HL-60/S4 (cell line): ENCODE data around the gene ARHGEF19.

Source experiments
- in situ Hi-C: fragments of 300-500 bp; cut with MboI; formaldehyde crosslinking; loops from 2 replicates; pipeline ENCODE4 v1.14.3; 2022; ENCODE audit warnings: low sequenced_read_pairs

Gene ARHGEF19

DNA sequence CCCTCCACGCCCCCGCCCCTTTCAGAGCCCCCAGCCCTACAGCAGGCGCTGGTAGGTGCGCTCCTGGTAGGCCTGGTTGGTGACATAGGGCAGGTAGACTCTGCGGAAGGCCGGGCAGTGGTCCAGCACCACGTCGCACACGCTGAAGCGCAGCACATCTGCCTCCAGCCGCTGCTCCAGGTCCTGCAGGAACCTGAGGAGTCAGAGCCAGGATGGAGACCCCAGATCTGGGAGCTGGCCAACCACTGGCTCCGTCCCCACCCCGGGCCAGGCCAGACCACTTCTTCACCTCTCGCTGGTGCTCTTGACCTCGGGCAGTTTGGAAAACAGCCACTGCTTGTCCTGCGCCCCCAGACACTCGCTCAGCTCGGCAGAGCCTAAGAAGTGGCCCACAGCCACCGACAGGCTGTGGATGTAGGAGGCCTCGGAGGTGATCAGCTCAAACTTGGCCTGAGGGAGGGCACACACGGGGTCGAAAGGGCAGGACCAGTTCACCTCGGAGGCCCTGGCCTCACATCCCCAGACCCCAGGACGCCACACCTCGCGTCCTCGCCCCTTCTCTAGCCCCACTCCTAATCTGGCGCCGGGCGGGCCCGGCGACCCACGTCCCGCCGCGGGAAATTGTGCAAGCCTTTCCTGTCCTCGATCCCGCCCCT, 6.4 kb downstream of the ARHGEF19 start:
- in situ Hi-C loops = no loop called here

DNA sequence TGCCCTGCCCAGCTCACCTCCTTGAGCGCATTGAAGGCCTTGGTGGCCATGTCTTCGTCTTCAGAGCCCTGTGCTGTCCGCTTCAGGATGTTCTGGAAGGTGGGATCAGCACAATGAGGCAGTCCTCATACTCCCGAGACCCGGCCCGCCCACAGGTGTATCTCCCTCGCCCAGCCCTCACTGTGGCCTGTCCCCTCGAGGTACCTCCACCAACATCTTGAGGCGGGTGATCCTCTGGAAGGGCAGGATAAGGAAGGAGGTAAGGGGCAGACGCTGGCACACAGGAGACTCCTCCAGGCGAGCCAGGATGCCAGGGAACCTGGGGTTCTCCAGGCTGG, 7.1 kb downstream of the ARHGEF19 start:
- in situ Hi-C loops = no loop called here

DNA sequence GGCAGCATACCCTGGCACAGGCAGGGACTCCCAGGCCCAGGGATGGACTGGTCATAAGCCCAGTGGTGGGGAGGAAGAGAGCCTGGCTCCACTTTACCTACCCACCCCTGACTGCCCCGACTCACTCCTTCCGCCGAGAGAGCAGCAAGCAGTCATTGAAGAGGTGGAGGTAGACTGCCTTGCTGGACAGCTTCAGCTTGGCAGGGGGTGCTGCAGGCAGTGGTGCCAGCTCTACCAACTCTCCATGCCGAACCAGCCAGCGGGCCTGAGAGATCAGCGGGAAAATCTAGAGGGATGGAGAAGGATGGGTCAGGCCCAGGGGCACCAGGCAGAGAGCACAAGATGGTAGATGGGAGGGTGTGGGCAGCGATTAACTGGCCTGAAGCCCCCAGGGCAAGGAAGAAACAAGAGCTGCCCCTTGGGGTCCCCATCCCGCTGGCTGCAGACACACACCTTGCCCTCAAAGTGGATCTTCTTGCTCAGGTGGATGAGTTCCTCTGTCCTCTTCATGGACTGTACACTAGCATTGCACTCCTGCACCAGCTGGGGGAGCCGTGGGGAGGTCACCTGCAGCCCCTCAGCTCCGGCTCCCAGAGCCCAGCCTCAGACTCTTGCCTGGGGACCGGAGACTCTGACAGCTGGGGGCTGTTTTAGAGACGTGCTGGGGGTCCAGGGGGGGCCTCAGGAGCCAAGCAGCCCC, 7.7 kb downstream of the ARHGEF19 start:
- in situ Hi-C loops = no loop called here

DNA sequence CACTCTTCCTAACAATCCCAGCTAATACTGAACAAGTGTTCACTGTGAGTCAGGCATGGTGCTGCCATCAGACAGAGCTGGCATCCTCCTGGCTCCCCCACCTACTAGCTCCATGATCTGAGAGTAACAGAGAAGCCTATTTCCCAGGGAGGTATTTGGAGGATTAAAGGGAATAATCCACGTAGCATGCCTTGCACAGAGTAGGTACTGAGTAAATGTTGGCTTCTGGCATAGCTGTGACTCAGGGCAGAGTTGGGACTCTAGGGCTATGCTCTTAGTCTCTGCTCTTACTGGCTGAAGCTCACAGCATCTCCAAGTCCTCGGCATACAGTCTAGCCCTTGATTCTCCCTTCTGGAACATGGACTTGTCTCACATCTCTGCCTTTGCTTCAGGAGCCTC, 8.2 kb downstream of the ARHGEF19 start:
- in situ Hi-C loops = no loop called here

DNA sequence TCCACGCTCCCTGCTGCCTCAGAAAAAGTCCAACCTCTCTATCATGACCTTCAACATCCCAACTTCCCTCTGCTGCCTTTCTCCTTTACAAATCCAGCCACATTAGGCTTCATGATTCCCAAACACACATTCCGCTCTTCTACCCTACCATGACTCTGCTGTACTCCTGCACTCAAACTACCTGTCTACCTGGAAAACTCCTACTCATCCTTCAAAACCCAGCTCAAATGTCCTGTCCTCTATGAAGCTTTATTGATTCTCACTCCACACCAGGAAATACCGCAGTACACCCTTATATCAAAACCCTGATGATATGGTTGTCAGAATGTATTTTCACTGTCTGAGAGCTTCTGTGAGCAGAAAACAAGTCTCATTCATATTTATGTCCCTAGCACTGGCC, 8.9 kb downstream of the ARHGEF19 start:
- in situ Hi-C loops = no loop called here

DNA sequence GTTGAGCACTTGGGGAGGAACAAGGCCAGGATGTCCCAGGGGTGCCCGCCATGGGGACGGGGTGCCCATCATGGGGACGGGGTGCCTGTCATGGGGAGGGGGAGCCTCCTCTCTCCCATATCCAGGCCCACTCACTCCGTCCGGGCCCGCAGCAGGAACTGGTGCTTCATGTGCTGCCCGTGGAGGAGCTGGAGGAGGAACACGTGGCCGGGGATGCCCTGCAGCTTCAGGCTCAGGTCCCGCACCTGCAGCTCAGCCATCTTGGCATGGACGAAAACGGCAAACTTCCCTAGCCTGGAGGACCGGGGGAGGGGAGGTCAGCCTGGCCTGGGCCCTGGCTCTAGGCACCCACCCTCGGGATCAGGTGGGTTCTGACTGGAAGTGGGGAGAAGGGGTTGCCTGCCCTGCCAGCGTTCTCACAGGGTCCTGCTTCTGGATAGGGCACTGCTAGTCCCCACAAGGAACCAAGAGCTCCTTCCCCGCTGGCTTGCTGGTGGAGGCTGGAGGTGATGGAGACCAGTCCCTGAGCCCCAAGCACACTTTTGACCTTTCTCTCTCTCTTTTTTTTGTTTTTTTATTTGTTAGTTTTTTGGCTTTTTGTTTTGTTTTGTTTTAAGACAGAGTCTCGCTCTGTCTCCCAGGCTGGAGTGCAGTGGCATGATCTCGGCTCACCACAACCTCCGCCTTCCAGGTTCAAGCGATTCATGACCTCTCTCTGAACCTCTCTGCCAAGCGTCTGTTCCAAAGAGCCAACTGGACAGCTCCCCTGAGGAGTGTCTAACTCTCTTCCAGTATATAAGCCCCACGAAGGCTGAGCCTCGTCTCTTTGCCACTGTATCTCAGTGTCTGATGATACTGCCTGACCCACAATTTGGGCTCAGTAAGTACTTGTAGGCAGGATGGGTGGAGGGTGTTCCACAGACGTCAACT, 9.9 kb downstream of the ARHGEF19 start:
- in situ Hi-C loops = no loop called here

DNA sequence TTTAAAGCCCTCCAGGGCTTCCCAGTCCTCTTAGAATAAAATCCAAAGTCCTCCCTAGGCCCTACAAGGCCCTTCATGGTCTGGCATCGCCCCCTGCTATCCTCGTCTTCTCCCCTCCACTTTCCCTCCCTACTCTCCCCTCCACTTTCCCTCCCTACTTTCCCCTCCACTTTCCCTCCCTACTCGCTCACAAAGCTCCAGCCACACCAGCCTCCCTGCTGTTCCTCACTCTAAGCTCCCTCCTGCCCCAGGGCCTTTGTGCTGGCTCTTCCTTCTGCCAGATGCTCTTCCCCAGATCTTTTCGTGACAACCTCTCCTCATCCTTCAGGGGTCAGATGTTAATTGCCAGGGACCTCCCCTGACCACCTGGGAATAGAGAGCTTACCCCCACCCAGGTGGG, 12.8 kb downstream of the ARHGEF19 start:
- in situ Hi-C loops = loop anchor here (25.0 kb wide), 1 partner anchor 387 kb away; the partner anchor contains the start of gene UQCRHL

DNA sequence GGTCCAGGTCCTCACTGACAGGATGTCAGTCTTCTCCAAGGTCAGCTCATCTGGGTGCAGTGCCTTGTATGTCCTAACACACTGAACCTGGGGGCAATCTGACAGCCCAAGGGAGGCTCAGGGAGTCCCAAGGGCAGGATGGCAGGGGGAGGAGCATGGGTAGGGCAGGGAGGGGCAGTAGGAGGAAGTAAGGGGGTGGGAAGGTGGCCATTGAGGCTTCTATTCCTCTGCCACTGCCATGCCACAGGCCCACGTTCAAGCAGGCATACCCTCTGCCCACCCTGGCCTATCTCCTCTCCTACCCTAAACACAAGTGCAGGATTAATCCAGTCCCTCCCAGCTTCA, 13.3 kb downstream of the ARHGEF19 start:
- in situ Hi-C loops = loop anchor here (25.0 kb wide), 1 partner anchor 387 kb away; the partner anchor contains the start of gene UQCRHL

DNA sequence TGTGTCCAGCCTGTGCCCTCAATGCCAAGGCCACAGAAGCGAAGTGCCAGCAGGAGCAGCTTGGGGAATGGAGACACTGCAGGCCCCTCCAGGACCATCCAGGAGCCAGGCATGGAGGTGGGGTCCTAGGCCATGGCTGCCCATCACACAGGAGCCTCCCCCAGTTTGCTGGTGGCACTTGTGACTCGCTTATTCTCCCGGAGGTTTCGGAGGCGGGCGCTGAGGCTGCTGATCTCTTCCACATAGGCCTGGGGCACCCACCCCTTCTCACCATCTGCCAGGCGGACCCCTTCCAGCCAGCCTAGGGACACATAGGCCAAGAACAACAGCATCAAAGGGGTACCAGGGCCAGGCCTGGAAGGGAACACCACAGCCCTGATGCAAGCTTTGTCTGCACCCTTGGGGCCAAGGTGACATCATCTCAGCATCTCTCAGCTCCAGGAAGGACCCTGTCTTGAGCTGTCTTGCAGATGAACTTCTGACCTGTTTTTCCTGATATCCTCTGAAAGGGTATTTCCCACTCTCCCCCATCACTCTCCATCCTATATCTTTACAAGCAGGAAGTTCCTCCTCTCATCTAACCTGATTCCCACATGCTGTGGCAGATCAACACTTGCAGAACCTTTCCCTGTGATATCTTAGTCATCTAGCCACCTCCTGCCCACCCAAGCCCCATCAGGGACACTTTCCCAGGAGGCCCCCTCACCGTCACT, 13.9 kb downstream of the ARHGEF19 start:
- in situ Hi-C loops = loop anchor here (25.0 kb wide), 1 partner anchor 386 kb away; the partner anchor contains the start of gene UQCRHL

DNA sequence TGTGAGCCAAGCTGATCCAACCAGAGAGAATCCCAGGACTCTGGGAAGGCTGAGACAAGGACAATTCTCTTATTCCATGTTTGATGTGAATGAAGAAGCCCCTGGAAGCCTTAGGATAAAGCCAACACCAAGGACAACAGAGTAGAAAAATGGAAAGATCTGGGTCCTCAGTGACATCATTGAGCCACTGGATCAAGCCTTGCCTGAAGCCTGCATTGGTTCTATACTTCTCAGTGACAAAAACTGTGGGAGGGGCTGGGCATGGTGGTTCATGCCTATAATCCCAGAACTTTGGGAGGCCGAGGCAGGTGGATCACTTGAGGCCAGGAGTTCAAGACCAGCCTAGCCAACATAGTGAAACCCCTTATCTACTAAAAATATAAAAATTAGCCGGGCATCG, 15.6 kb downstream of the ARHGEF19 start:
- in situ Hi-C loops = loop anchor here (25.0 kb wide), 1 partner anchor 385 kb away; the partner anchor contains the start of gene UQCRHL

DNA sequence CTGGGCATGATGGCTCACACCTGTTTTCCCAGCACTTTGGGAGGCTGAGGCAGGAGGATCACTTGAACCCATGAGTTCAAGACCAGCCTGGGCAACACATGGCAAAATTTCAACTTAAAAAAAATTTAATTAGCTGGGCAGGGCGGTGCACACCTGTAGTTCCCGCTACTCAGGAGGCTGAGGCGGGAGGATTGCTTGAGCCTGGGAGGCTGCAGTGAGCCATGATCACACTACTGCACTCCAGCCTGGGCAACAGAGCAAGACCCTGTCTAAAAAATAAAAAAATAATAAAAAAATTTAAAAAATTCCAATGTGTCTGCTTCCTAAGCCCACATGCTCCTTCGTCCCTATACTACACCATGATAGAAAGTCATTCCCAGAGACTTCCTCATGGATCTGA, 16.3 kb downstream of the ARHGEF19 start:
- in situ Hi-C loops = loop anchor here (25.0 kb wide), 1 partner anchor 384 kb away; the partner anchor contains the start of gene UQCRHL

DNA sequence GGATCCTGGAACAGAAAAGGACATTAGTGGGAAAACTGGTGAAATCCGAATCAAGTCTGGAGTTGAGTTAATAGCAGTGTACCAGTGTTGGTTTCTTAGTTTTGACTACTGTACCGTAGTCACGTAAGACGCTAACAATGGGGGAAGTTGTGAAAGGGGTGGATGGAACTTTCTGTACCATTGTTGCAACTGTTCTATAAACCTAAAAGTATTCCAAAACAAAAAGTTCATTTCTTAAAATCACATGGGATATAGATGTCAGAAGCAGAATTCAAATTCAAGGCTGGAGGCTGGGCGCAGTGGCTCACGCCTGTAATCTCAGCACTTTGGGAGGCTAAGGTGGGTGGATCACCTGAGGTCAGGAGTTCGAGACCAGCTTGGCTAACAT, 16.9 kb downstream of the ARHGEF19 start:
- in situ Hi-C loops = loop anchor here (25.0 kb wide), 1 partner anchor 383 kb away; the partner anchor contains the start of gene UQCRHL

DNA sequence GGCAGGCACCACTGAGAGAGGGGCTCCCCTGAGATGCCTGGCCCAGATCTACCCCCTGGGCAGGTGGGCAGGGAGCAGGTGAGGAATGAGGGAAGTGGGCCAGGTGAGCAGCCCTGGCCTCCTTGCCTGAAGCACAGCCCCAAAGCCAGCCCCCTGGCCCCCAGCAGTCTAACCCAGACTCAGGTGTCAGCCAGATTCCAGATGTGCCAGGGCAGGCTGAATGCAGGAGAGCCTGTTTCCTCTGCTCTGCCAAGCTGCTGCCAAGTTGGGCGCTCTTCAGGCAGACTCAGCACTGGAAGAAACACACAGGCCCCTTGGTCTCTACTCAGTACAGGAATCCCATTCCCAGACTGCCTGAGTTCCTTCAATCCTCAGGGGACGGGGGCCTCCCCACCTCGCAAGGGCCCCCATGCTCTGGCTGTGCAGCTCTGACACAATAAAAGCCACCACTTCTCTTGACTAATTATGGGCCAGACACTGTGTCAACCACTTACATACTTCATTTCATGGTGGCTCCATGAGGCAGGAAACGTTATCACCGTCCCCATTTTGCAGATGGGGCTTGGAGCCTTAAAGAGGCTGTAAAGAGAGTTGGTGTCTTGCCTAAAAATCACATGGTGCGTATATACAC, 20.4 kb downstream of the ARHGEF19 start:
- in situ Hi-C loops = loop anchor here (25.0 kb wide), 1 partner anchor 380 kb away; the partner anchor contains the start of gene UQCRHL

DNA sequence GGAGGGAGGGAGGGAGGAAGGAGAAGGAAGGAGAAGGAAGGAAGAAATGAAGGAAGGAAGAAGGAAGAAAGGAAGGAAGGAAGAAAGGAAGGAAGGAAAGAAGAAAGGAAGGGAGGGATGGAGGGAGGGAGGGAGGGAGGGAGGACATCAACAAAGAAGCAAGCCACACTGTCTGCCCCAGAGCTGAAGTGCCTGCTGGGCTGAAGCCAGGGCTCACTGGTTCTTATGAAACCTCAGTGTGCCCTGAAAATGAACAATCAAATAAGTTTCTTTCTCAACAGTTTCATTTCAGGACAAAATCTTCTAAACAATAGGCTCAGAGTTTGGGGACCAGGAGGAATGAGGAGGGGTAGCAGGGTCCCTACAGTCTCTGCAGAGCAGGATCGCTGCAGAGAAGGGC, 21.1 kb downstream of the ARHGEF19 start:
- in situ Hi-C loops = loop anchor here (25.0 kb wide), 1 partner anchor 379 kb away; the partner anchor contains the start of gene UQCRHL

DNA sequence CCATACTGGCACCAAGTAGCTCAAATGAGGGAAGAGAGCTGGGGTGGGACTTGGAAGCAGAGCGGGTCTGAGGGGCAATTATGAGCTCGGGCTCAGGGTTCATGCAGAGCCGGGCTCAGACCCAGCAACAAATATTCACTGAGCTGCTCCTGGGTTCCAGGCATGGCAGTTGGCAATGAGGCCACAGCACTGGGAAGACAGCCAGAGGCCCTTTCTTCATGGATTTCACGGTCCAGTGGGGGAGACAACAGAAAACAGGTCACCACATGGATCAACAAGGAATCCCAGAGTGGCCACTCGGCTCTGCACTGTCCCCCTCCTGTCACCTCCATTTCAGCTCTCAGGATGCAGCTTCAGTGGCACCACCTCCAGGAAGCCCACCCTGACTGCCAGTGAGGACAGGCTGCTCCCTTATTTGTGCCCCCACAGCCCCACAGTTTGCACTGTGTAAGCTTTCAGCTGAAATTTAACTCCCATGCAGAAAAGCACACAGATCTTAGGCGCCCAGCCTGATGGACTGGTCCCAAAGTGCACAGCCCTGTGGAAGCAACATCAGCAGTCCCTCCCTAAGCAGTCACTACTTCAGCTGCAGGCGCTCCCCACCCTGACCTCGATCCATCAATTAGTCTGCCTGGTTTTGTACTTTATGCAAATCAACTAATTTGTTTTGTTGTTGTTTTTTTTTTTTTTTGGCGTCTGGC, 22.4 kb downstream of the ARHGEF19 start:
- in situ Hi-C loops = loop anchor here (5.0 to 25.0 kb wide), 2 partner anchors 108 to 378 kb away; partner anchors contain the start of gene UQCRHL

DNA sequence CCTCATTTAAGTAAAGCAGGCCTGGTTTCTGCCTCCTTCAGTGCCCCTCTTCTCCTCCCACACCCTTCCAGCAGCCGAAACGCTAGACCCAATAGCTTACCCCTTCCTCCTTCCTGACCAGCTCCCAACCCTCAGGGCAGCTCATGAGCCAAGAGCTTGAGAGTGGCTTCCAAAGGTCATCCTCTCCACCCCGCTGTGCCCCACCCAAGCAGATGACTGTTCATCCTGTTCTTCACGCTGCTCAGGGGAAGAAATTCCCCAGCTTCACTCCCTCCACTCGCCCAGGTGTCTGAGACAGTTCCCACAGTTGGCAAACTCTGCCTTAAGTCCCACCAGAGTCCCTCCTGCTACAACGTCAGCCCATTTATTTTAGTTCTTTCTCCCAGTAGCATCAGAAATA, 23.4 kb downstream of the ARHGEF19 start:
- in situ Hi-C loops = loop anchor here (5.0 to 25.0 kb wide), 2 partner anchors 107 to 377 kb away; partner anchors contain the start of gene UQCRHL

DNA sequence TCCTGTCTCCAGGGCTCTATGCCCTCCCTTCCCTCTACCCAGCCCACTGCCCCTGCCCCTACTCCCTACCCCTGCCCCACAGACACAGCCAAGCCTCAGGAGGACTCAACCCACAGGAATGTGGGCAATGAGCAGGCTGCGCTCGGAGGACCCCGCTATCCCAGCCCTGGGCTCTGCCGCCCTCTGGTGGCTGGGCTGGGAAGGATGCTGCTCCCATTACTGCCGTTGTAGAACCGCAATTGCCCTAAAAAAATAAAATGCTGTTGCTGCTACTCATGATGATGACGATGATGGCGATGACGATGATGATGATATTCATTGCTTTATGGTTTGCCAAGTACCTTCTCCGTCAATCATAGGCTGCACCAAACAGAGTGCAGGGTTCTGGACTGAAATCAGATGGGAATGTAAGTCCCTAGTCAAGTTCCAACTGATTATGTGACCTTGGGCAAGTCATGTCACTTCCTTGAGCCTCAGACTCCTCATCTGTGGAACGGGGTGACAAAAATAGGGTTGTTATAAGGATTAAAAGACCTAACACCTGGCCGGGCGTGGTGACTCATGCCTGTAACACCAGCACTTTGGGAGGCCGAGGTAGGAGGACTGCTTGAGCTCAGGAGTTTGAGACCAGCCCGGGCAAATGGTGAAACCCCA, 24.6 kb downstream of the ARHGEF19 start:
- in situ Hi-C loops = loop anchor here (5.0 to 25.0 kb wide), 2 partner anchors 106 to 376 kb away; partner anchors contain the start of gene UQCRHL

DNA sequence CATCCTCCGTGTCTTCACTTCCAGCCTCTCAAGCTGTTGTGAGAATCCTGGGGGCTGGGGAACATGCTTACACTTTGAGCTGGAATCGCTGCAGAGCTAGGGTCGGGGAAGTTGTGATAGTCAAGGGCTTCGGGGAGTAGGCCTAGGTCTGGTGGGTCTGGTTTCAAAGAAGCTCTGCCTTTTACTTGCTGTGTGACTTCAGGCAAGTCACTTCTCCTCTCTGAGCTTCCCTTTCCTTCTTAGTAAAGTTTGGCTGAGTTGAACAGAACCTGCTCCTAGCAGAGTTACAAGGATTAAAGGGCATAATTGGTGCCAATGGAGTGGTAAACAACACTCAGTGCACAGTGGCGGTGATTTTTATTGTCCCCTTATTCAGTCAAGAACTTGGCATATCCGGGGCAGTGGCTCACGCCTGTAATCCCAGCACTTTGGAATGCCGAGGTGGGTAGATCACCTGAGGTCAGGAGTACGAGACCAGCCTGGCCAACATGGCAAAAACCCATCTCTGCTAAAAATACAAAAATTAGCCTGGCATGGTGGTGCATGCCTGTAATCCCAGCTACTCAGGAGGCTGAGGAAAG, 25.7 kb downstream of the ARHGEF19 start:
- in situ Hi-C loops = loop anchor here (5.0 to 25.0 kb wide), 2 partner anchors 104 to 374 kb away; partner anchors contain the start of gene UQCRHL
